ENCODE data around the gene PHC1.

The PHC1 gene

GRCh38 chr12:8950702-8951478 lies 36.6 kb downstream of the PHC1 start:
- no peak for FAIRE-seq

GRCh38 chr12:8951744-8952143 lies 37.4 kb downstream of the PHC1 start:
- FAIRE-seq: no peak

GRCh38 chr12:8953773-8954402 lies 39.6 kb downstream of the PHC1 start:
- FAIRE-seq: no peak

- no peak for FAIRE-seq
These were observed 41.8 kb downstream of the PHC1 start for GRCh38 chr12:8956073-8956472.

- no peak for FAIRE-seq
These were observed 42.5 kb downstream of the PHC1 start for GRCh38 chr12:8956772-8957171.

GRCh38 chr12:8957561-8957960 lies 43.3 kb downstream of the PHC1 start:
- FAIRE-seq: no peak

- FAIRE-seq: no peak
These were observed 43.8 kb downstream of the PHC1 start for GRCh38 chr12:8958066-8958465.

GRCh38 chr12:8960176-8960575 lies 45.9 kb downstream of the PHC1 start:
- no peak for FAIRE-seq

- no peak for FAIRE-seq
These were observed 54.5 kb downstream of the PHC1 start for GRCh38 chr12:8968761-8969160.

GRCh38 chr12:8969861-8970411 lies 55.6 kb downstream of the PHC1 start:
- FAIRE-seq: no peak

GRCh38 chr12:8970432-8970831 lies 56.1 kb downstream of the PHC1 start:
- no peak for FAIRE-seq

- no peak for FAIRE-seq
These were observed 65.8 kb downstream of the PHC1 start for GRCh38 chr12:8980137-8980536.

- FAIRE-seq: no peak
These were observed 71.0 kb downstream of the PHC1 start for GRCh38 chr12:8985213-8985754.

GRCh38 chr12:8987163-8987562 lies 72.9 kb downstream of the PHC1 start:
- FAIRE-seq: no peak

GRCh38 chr12:8987685-8988084 lies 73.4 kb downstream of the PHC1 start:
- no peak for FAIRE-seq

GRCh38 chr12:8989413-8989812 lies 75.1 kb downstream of the PHC1 start, which contains the start of gene KLRG1:
KLRG1 (plus strand) TSS chr12:8989546; CDS start chr12:8989636, 90 bp downstream.
- FAIRE-seq: no peak
